B cell (primary cell): ENCODE data around the gene METTL9.

Experiments used
- EZH2 ChIP-seq: IDR thresholded peaks from 2 replicates; pipeline ENCODE4 v1.6.1; 2012; ENCODE audit warnings: borderline replicate concordance, low read depth, mild to moderate bottlenecking, moderate library complexity, low read length; ENCODE audit not compliant: insufficient read depth, poor library complexity, severe bottlenecking
- TF ChIP-seq, protein P1 (sequence below): fragments of 200-600 bp; IDR thresholded peaks from one replicate; pipeline ENCODE4 v1.8.0; 2022; ENCODE audit warnings: antibody characterized with exemption, mild to moderate bottlenecking

DNA sequence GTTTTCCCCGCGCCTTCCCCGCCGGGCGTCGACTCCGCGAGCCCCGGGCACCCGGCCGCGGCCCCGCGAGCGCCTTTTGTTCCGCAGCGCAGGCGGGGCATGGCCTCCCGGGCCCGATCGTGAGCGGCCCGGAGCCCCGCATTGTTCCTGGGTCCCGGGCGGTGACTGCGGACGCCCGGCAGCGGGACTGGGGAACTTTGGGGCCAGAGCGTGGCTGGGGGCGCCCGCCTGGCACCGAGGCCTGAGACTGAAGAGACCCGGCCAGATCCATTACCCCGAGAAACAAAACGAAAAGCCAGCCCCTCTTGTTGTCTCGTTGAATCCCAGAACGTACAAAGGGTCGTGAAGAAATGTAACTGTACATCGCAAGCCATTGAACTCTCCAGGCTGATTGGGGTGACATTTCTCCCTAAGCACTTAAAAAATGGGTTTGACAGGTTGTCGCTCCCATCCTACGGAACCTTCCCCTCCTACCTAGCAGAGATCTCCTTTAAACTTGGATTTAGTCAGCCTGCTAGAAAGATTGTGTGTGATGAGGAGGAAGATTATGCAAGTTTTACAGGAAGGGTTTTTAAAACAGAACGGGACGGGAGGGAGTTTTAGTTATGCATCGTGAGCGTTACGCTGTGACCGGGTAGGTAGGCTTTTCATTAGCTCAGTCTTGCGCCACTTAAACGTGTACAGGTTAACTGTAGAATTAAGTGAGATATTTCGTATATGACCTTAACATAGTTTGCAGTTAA is 825 bp downstream of the METTL9 start:
- TF ChIP-seq, protein P1, sequence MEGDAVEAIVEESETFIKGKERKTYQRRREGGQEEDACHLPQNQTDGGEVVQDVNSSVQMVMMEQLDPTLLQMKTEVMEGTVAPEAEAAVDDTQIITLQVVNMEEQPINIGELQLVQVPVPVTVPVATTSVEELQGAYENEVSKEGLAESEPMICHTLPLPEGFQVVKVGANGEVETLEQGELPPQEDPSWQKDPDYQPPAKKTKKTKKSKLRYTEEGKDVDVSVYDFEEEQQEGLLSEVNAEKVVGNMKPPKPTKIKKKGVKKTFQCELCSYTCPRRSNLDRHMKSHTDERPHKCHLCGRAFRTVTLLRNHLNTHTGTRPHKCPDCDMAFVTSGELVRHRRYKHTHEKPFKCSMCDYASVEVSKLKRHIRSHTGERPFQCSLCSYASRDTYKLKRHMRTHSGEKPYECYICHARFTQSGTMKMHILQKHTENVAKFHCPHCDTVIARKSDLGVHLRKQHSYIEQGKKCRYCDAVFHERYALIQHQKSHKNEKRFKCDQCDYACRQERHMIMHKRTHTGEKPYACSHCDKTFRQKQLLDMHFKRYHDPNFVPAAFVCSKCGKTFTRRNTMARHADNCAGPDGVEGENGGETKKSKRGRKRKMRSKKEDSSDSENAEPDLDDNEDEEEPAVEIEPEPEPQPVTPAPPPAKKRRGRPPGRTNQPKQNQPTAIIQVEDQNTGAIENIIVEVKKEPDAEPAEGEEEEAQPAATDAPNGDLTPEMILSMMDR, result no peak
- no peak for TF ChIP-seq EZH2
